Stimulated activated CD4-positive, alpha-beta T cell treated with anti-CD3 and anti-CD28 coated beads, Interleukin-1b, Interleukin-23, amount 100 ng/mL, for 24 hours (primary cell): ENCODE measurements around the gene RAB44.
A peak's percentile ranks its signal among the peaks of the same experiment; 100 is the strongest.

Experiments used
- DNase-seq, 4 experiments: peaks; one replicate each; pipeline ENCODE4 v3.0.0-alpha.2; 2020; ENCODE audit warnings: low read depth in 4 of 4, low spot score in 1 of 4

The RAB44 gene

DNA sequence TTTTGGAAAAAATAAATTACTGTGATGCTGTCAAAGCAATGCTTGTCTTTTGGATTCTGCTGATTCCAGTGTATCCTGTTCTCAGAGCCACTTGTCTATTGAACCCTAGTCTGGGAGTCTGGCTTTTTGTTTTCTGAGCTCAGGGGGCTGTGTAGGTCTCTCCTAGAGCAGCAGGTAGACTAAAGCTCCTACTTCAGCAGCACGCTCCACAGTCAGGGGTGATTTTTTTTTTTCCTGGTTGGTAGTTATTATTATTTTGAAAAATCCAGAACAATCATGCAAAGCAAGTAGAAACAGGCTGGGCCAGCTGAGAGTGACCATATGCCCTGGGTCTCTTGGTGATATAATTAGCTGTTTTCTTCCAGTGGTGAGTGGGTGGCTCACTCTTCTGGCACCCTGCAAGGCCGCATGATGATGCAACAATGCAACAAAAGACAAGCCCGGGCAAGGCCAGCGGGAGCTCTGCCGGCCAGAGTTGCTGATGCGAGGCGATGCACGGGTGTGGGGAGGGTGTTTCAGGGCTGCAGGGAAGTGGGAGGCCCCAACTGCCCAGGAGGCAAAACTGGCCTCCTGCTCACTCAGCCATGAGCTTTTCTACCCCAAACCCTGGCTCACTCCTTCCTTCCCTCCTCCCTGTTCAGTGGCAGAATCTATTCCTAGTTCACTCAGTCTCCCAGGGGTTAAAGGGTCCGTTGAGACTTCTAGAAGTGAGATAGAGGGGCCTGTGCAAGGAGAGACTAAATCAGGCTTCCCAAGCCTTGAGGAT is 30.6 kb upstream of the RAB44 start:
- no peak for DNase-seq

DNA sequence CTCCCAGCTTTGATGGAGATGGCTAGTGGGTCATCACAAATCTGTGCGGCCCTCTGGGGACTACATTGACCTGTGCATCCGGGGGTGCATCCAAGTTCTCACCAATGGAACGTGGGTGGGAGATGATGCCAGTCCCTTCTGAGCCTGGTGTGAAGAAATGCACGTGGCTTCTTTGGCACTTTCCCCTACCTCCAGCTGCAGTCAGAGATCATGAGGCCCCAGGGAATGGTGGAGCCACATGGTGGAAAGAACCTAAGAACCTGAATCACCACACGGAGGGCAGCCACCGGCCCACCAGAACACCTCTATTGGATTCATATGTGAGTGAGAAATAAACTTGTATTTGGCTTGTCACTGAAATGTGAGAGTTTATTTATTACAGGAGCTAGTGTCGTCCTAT is 29.0 kb upstream of the RAB44 start:
- no peak for DNase-seq

DNA sequence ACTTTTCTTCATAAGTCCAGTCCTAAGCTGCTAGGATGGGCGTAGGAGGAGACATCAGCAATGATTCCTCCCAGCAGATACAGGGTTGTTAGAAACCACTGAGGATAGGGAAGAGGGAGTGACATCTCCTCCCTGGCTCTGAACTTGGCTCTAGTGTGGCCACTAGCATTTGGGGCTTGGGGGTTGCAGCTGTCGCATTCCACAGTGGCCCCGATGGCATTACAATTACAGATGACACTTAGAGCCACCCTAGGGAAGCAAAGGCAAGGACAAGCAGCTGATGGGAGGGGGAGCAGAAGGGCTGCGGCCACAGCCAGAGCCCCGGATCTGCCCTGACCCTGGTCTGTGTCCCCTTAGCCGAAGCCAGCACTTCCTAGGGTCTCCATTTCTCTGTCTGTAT is 28.6 kb upstream of the RAB44 start:
- DNase-seq = no peak

DNA sequence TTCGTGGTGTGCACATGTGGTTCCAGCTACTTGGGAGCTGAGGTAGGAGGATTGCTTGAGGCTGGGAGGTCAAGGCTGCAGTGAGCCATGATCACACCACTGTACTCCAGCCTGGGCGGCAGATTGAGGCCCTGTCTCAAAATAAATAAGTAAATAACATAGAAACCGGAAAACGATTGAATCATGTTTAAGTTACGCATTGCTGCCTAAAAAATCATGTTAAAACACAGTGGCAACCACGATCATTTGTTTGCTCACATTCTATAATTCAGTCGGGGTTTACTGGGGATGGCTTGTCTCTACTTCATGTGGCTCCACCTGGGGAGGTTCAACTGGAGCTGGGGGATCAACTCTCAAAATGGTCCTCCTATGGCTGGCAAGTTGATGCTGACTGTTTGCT is 27.4 kb upstream of the RAB44 start:
- no peak for DNase-seq

DNA sequence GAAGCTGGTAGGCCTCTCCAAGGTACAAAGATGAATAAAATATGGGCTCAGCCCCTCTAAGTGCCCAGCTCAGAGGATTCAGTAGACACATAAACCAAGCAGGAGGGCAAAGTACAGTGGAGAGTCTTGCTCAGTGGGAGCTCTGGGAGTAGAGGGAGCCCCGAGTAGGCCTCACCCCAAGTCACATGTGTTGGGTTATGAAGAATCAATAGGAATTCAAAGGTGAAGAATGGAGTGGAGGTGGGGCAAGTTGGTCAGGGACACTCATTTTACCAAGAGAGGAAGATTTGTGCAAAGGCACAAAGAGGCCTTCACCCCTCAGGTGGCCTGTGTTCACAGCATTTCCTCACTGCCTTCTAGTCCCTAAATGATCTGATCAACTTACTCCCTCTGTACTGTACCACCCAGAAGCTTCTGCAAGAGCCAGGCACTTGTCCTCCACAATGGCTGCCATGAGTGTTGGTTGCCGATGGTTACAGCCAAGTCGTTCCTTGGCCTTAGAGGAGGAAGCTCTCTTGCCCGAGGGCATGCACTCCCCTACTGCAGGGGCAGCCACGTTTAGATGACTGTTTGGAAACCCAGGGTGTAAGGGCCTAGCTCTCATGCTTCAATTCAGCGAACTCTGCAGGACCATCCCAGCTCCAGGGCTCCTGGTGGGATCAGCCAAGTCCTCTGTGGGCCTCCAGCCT is 25.8 kb upstream of the RAB44 start:
- no peak for DNase-seq

DNA sequence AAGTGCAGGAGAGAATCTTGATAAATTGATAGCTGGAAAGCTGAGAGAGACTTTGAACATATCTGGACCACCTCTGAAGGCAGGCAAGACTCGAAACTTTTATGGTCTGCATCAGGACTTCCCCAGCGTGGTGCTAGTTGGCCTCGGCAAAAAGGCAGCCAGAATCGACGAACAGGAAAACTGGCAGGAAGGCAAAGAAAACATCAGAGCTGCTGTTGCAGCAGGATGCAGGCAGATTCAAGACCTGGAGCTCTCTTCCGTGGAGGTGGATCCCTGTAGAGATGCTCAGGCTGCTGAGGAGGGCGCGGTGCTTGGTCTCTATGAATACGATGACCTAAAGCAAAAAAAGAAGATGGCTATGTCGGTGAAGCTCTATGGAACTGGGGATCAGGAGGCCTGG is 23.7 kb upstream of the RAB44 start:
- no peak for DNase-seq

DNA sequence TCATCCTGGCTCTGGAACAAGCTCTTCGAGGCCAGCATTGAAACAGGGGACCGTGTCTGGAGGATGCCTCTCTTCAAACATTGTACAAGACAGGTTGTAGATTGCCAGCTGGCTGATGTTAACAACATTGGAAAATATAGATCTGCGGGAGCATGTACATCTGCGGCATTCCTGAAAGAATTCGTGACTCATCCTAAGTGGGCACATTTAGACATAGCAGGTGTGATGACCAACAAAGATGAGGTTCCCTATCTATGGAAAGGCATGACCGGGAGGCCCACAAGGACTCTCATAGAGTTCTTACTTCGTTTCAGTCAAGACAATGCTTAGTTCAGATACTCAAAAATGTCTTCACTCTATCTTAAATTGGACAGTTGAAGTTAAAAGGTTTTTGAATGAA is 22.7 kb upstream of the RAB44 start:
- DNase-seq = no peak

DNA sequence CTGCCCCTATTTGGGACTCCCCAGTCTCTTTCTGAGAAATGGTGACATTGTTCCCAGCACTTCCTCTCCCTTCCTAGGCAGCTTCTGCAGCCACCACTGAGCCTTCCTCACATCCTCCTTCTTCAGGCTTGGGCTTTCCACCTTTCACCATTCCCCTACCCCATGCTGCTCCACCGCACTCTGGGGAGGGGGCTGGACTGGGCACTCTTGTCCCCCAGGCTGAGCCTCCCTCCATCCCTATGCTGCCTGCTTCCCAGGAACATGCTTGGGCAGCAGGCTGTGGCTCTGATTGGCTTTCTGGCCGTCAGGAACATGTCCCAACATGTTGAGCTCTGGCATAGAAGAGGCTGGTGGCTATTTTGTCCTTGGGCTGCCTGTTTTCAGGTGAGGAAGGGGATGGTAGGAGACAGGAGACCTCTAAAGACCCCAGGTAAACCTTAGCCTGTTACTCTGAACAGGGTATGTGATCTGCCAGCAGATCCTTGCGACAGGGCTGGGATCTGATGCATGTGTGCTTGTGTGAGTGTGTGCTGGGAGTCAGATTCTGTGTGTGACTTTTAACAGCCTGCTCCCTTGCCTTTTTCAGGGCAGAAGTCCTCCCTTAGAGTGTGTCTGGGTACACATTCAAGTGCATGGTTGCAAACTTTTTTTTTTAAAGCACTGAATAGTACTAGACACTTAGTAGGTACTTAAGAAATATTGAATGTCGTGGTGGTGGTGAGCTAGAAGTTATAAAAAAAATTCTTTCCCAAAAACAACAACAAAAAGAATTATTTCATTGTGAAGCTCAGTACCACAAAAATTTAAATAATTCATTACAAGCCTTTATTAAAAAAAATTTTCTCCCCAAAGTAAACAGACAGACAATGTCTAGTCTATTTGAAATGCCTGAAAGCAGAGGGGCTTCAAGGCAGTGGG is 21.2 kb upstream of the RAB44 start:
- no peak for DNase-seq

DNA sequence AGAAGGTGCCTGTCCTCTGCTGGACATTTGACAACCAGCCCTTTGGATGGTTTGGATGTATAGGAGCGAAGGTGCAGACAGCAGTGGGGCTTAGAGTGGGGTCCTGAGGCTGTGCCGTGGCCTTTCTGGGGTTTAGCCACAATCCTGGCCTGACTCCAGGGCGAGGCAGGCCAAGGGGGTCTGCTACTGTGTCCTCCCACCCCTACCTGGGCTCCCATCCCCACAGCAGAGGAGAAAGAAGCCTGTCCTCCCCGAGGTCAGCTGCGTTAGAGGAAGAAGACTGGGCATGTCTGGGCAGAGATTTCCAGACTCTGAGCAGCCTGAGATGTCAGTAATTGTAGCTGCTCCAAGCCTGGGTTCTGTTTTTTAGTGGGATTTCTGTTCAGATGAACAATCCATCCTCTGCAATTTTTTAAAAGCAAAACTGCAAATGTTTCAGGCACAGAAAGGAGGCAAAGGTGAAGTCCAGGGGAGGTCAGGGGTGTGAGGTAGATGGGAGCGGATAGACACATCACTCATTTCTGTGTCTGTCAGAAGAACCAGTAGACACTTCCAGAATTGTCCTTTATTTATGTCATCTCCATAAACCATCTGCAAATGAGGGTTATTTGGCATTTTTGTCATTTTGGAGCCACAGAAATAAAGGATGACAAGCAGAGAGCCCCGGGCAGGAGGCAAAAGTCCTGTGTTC is 20.4 kb upstream of the RAB44 start:
- no peak for DNase-seq

DNA sequence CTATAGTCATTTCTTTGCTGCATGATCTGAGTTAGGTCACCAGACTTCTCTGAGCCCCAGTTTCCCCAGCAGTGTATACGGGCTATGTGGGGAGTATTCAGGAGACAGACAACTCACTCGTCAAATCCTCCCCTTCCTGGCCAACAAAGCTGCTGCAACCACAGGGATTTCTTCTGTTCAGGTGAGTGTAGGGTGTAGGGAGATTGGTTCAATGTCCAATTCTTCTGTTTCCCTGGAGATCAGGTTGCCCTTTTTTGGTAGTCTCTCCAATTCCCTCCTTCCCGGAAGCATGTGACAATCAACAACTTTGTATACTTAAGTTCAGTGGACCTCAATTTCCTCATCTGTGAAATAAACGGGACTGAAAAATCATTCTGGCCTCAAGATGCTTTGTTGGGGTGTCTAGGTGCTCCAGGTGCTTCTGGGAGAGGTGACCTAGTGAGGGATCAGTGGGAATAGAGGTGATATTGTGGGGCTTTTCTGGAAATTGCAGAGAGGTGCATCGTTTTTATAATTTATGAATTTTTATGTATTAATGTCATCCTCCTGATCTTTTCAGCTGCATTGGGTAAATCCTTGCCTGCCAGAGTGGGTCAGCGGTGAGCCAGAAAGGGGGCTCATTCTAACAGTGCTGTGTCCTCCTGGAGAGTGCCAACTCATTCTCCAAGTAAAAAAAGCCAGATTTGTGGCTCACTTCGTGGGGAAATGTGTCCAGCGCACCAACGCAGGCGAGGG is 19.7 kb upstream of the RAB44 start:
- no peak for DNase-seq

DNA sequence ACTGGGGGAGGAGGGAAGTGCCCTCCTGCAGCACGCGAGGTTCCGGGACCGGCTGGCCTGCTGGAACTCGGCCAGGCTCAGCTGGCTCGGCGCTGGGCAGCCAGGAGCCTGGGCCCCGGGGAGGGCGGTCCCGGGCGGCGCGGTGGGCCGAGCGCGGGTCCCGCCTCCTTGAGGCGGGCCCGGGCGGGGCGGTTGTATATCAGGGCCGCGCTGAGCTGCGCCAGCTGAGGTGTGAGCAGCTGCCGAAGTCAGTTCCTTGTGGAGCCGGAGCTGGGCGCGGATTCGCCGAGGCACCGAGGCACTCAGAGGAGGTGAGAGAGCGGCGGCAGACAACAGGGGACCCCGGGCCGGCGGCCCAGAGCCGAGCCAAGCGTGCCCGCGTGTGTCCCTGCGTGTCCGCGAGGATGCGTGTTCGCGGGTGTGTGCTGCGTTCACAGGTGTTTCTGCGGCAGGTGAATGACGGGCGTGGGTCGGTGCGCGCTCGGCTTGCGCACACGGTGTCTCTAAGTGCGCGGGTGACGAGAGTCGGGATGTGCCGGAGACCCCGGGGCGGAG is 19.1 kb upstream of the RAB44 start, which contains the start of gene CDKN1A:
Gene CDKN1A (plus strand): TSS at position 227 of the 555 bp plus-strand sequence. CDS start 5,388 bp downstream, outside the sequence.
- DNase-seq = peak; percentile 38 to 72 (median 54)

DNA sequence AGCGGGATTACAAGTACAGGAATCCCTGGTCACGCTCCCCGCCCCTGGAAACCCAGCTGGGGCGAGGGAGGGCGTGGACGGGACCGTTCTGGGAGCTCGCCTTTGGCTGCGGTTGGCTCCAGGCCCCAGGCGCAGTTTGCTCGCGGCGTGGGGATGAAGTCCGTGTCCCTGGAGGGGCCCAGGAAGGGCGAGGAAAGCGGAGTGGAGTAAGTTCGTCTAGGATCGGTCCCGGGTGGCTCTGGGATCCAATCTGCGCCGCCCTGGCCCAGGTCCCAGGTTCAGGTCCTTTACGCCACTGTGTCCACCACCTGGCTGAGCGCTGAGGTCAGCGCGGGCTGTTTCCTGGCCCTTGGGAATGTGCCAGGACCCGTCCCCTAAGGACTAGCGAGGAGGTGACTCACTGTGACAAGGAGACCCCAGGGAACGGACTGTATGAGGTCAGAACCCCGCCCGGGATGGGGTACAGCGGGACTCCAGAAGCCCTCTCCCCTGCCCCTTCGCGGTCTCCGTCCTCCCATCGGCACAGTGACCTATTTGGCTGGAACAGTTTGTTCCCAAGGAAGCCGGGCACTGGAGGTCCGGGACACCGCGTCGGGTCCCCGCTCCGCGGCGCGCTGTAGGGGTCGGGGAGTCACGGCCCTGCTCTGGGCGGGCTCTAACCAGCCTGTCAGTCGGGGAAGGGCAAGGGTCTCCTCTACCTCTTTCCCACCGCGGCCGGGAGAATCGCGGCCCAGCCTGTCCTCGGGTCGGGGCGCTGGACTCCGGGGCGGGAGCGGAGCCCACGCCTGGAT is 18.4 kb upstream of the RAB44 start:
- peak in 1 of 4 experiments; percentile 21 for DNase-seq

DNA sequence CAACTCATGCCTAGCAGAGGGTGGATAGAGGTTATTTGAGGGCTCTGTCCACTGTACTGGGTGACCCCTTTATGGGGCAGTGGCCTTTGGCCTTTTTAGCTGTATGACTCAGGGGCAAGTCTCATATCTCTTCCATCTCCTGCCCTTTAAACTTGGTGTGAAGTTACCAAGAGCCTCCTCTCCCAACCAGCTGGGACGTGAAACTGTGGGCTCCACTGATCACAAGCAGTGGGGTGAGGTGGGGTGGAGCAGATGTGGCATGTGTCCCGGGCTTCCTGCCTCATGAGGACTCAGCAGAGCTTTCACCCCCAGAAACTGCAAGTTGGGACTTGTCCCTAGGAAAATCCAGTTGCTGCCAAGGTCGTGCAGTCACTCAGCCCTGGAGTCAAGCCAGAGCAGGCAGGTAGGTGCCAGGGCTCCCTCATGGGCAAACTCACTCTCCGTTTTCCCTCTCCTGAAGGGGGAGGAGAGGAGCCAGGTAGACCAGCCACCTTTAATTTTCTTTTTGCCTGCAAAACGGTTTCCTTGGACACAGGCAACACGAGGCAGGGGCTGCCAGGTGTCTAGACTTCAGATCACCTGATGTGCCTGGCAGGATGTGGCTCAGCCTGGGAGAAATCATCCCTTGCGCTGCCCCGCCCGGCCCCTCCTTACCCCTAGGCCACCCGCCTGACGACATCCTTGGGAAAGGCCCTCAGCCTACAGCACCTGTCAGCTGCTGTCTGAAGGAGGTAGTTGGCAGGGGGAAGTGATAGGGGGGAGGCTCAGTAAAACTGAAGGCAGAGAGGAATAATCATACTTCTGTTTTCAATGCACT is 15.1 kb upstream of the RAB44 start:
- DNase-seq = peak in 2 of 4 experiments; percentile 39 to 59

DNA sequence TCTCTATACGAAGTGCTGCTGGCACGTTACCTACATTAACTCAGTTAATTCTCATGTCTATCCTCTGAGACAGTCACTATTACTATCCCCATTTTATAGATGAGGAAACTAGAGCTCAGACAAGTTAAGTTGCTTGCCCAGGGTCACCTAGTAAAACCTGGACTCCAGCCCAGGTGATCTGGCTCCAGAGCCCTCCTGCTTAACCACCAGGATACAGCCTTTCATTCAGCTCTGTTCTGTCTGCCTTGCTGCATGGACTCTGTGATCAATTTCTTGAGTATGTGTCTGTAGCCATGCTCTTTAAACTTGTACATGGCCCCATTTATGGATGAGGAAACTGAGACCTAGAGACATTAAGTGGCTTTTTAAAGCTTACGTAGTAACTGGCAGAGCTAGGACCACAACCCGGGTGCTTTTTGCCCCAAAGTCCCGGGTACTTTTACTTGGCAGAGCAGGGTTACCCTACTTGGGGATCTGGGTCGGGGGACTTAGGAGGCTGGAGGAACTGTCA is 14.4 kb upstream of the RAB44 start:
- no peak for DNase-seq

DNA sequence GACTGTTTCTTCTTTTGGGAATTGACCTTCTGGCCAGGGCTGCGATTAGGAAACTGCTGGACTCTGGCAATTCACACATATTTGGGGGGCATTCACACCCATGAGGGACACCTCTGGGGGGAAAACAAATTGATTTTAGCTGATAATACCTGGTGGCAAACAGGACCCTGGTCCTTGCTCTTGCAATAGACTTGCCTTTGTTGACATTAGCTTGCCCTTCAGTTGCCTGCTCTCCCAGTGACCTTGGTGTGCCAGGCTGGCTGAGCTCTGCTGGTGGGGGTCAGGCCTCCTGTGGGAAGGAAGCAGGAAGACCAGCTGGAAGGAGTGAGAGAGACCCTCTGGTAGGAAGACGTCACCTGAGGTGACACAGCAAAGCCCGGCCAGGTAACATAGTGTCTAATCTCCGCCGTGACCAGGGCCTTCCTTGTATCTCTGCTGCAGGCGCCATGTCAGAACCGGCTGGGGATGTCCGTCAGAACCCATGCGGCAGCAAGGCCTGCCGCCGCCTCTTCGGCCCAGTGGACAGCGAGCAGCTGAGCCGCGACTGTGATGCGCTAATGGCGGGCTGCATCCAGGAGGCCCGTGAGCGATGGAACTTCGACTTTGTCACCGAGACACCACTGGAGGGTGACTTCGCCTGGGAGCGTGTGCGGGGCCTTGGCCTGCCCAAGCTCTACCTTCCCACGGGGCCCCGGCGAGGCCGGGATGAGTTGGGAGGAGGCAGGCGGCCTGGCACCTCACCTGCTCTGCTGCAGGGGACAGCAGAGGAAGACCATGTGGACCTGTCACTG is 13.8 kb upstream of the RAB44 start:
- DNase-seq = no peak

DNA sequence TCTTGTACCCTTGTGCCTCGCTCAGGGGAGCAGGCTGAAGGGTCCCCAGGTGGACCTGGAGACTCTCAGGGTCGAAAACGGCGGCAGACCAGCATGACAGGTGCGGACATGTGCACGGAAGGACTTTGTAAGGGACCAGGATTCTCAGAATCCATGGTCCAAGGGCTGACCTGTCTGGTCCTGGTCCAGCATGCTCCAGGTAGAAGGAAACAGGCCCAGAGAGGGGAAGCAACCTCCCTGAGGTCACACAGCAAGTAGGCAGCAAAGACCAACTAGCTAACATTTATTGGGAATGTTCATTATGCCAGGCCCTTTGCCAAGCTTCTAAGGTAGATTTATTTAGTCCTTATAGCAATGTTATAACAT is 13.2 kb upstream of the RAB44 start:
- no peak for DNase-seq

DNA sequence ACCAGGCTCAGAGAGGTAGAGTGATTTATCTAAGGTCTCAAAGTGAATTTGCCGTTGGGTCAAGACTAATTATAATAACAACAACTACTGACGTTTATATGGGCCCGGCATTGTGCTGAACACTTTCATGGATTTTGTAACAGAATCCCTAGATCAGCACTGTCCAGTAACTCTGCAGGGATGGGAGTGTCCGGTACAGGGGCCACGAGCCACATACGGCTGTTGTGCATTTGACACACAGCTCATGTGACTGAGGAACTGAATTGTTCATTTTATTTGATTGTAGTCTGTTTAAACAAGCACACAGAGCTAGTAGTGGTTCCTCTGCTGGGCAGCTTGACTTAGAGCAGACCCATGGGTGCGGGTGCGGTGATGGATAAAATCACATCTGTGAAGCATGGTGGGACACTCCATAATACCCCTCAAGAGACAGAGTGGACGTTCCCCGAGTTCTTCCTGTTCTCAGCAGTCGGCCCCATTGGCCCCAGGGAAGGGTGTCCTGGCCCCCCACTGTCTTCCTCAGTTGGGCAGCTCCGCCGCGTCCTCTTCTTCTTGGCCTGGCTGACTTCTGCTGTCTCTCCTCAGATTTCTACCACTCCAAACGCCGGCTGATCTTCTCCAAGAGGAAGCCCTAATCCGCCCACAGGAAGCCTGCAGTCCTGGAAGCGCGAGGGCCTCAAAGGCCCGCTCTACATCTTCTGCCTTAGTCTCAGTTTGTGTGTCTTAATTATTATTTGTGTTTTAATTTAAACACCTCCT is 12.3 kb upstream of the RAB44 start:
- DNase-seq = no peak
